Measurements from ENCODE around the gene C1QTNF5. TPM values are rescaled to one million over a fixed set of nuclear protein-coding genes. Genes with fewer than 3 reads are reported as not detected.

C1QTNF5 gene
- total RNA-seq, 1 experiment from 2014 or later = 0.33 TPM

GRCh38 chr11:119318240-119319135 is 22.2 kb downstream of the C1QTNF5 start:
- Mint-ChIP-seq H3K36me3 (ENCODE audit: insufficient read depth in 1 of 3, low read depth in 3 of 3) (peaks cover 0 to 6% (median 5%) of the 10 kb centered on the region in 3 experiments; a peak in 2 of 7 replicates), H3K4me1 (peaks cover 44 to 49% of the 10 kb centered on the region in 2 experiments), H3K27ac (peak overlapping the region; percentile 17 to 93 (median 77); a peak in 5 of 7 replicates), H3K27me3 (ENCODE audit: low read depth) (peaks cover 38% of the 10 kb centered on the region), H3K9me3 (no peaks in the 10 kb centered on the region; a peak in 1 of 5 replicates), H3K4me3 (peak overlapping the region; percentile 23 to 53; a peak in 4 of 5 replicates)
- H3K4me2 ChIP-seq (ENCODE audit: insufficient read depth, insufficient read length, low read length) = no peak overlapping the region
- H3K23me2 ChIP-seq (ENCODE audit: insufficient read length, low read depth, low read length, poor library complexity, severe bottlenecking) = peaks cover 34% of the 10 kb centered on the region
- H3K23ac ChIP-seq (ENCODE audit: insufficient read length, low read depth, low read length) = no peak overlapping the region
- H4K91ac ChIP-seq (ENCODE audit: insufficient read length, low read depth, low read length) = no peak overlapping the region
- no peak overlapping the region for H2AFZ ChIP-seq (ENCODE audit: low read length)
- H4K5ac ChIP-seq (ENCODE audit: insufficient read length, low read depth, low read length) = no peak overlapping the region
- no peak overlapping the region; the same call in 1 of the 2 replicates for H2BK15ac ChIP-seq (ENCODE audit: low read depth, low read length)
- no peak overlapping the region for H2BK5ac ChIP-seq (ENCODE audit: insufficient read length, low read length)
- DNase-seq = peak; percentile 82
- H3K27ac ChIP-seq (ENCODE audit: insufficient read length, low read depth, low read length) = no peak overlapping the region
- TF ChIP-seq, protein P1, sequence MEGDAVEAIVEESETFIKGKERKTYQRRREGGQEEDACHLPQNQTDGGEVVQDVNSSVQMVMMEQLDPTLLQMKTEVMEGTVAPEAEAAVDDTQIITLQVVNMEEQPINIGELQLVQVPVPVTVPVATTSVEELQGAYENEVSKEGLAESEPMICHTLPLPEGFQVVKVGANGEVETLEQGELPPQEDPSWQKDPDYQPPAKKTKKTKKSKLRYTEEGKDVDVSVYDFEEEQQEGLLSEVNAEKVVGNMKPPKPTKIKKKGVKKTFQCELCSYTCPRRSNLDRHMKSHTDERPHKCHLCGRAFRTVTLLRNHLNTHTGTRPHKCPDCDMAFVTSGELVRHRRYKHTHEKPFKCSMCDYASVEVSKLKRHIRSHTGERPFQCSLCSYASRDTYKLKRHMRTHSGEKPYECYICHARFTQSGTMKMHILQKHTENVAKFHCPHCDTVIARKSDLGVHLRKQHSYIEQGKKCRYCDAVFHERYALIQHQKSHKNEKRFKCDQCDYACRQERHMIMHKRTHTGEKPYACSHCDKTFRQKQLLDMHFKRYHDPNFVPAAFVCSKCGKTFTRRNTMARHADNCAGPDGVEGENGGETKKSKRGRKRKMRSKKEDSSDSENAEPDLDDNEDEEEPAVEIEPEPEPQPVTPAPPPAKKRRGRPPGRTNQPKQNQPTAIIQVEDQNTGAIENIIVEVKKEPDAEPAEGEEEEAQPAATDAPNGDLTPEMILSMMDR (conservative IDR thresholded peaks at IDR 0.05) = no peak
- WGBS (ENCODE audit: extremely low coverage, insufficient read length, low lambda C conversion rate) = no CpG with 5 or more reads among the region's 22 CpGs
- no peaks in the 10 kb centered on the region for H3K79me1 ChIP-seq (ENCODE audit: insufficient read depth, low read depth, low read length, poor library complexity, severe bottlenecking)
- no peak overlapping the region for H2BK120ac ChIP-seq (ENCODE audit: low read depth, low read length, poor library complexity, severe bottlenecking)
- no peak overlapping the region for H3T11ph ChIP-seq (ENCODE audit: low read length)
- H4K20me1 ChIP-seq (ENCODE audit: control insufficient read depth, insufficient read depth, insufficient read length) = no peaks in the 10 kb centered on the region
- H2BK12ac ChIP-seq (ENCODE audit: insufficient read length, low read depth, low read length) = no peak overlapping the region
- no peak overlapping the region for H3K56ac ChIP-seq (ENCODE audit: insufficient read length, low read depth, low read length)
- H3K9ac ChIP-seq (ENCODE audit: extremely low read depth, insufficient read length, low read length) = no peak overlapping the region
- H3K9me3 ChIP-seq (ENCODE audit: control insufficient read depth, low read depth, low read length) = no peaks in the 10 kb centered on the region
- H3K27me3 ChIP-seq (ENCODE audit: insufficient read depth, low read length) = peaks cover 9% of the 10 kb centered on the region; the same call in 1 of the 2 replicates
- no peak overlapping the region for H3K4ac ChIP-seq (ENCODE audit: low read depth, low read length)
- peaks cover 15% of the 10 kb centered on the region; the same call in 1 of the 2 replicates for H3K4me1 ChIP-seq (ENCODE audit: insufficient read depth, low read length)
- H3K79me2 ChIP-seq (ENCODE audit: insufficient read depth, low read length) = no peaks in the 10 kb centered on the region
- H4K8ac ChIP-seq (replicated peaks; ENCODE audit: insufficient read length, low read depth, low read length) = no peak overlapping the region
- H2AK5ac ChIP-seq (ENCODE audit: insufficient read length, low read length) = no peak overlapping the region
- no peak overlapping the region for H2BK20ac ChIP-seq (ENCODE audit: low read depth, low read length, poor library complexity, severe bottlenecking)
- H3K14ac ChIP-seq (ENCODE audit: insufficient read depth, low read length) = no peak overlapping the region
- H3K18ac ChIP-seq (ENCODE audit: insufficient read length, low read depth, low read length) = peak overlapping the region; percentile 15

Measured in H9 (cell line).